ENCODE measurements around the gene MRFAP1. TPM values are rescaled to one million over a fixed set of nuclear protein-coding genes. Genes with fewer than 3 reads are reported as not detected.

The MRFAP1 gene
- total and polyA plus RNA-seq, 7 donors: 196 to 261 (median 226) TPM

DNA sequence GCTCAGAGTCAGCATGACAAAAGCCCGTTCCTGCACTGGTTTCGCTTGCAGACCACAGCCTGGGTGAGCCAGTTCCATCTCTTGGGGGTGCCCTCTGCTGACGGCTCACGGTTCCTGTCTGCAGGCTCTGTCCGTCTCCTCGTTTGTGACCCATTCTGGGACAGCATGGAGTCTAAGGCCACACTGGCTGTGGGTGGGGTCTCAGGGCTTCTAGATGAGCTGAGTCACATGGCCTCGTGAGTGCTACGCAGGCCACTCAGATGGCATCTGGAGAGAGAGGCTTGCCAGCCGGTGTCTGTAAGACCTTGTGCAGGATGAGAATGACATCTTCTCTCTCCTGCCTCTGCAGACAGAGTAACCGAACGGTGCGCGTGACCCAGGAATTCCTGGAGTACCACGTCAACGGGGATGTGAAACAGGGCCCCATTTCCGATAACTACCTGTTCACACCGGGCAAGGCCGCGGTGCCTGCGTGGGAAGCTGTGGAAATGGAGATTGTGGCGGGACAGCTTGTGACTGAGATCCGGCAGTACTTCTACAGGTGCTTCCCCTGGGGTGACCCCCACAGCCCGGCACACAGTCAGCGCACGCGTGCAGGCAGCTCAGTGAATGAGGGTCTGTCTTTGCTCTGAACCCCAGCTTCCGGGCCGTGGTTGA, 31.6 kb upstream of the MRFAP1 start:
- 90 to 94% methylated on average over 28 of the region's 28 CpGs for WGBS, 2 donors
- Histone ChIP-seq H3K4me1 (no peaks in the 10 kb centered on the region), H3K27ac (no peak overlapping the region), H3K9me3 (peaks cover 0 to 5% (median 3%) of the 10 kb centered on the region in 4 donors), H3K4me3 (no peak overlapping the region), H3K27me3 (no peaks in the 10 kb centered on the region), H3K36me3 (peaks cover 13 to 85% (median 33%) of the 10 kb centered on the region in 4 donors)
- intact Hi-C loops (cut with DNase I): no loop called here
- TF ChIP-seq, protein P1, sequence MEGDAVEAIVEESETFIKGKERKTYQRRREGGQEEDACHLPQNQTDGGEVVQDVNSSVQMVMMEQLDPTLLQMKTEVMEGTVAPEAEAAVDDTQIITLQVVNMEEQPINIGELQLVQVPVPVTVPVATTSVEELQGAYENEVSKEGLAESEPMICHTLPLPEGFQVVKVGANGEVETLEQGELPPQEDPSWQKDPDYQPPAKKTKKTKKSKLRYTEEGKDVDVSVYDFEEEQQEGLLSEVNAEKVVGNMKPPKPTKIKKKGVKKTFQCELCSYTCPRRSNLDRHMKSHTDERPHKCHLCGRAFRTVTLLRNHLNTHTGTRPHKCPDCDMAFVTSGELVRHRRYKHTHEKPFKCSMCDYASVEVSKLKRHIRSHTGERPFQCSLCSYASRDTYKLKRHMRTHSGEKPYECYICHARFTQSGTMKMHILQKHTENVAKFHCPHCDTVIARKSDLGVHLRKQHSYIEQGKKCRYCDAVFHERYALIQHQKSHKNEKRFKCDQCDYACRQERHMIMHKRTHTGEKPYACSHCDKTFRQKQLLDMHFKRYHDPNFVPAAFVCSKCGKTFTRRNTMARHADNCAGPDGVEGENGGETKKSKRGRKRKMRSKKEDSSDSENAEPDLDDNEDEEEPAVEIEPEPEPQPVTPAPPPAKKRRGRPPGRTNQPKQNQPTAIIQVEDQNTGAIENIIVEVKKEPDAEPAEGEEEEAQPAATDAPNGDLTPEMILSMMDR (IDR thresholded peaks at IDR 0.05): no peak
- TF ChIP-seq POLR2AphosphoS5 (IDR thresholded peaks at IDR 0.05): no peak
- no peak for TF ChIP-seq POLR2A (IDR thresholded peaks at IDR 0.05)
- no peak for TF ChIP-seq EP300 (IDR thresholded peaks at IDR 0.05)
- DNase-seq: no peak

DNA sequence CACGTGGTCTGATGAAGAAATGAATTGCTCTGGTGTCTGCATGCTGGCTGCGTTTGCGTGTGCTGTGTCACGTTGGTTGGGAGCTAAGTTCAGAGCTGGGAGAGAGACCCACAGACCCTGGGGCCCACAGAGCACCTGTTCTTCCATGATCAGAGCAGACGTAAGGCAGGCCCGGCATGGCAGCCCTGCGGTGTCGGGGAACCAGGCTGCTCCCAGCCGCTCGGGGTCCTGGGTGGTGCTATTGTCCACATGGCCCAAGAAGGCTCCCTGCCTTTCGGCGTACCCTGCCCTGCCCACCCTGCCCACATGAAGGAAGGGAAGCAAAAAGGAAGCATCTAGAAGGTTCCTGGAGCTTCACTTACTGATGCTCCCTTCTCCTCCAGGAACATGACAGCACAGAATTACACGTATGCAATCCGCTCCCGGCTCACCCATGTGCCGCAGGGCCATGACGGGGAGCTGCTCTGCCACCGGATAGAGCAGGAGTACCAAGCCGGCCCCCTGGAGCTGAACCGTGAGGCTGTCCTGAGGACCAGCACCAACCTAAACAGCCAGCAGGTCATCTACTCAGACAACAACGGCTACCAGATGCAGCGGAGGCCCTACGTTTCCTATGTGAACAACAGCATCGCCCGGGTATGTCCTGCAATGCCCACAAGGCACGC, 30.9 kb upstream of the MRFAP1 start:
- H3K4me3 ChIP-seq: no peak overlapping the region
- no peak for DNase-seq
- intact Hi-C loops (cut with DNase I): no loop called here
- H3K27ac ChIP-seq: no peak overlapping the region
- peaks cover 0 to 5% (median 3%) of the 10 kb centered on the region in 4 donors for H3K9me3 ChIP-seq
- no peak for TF ChIP-seq POLR2AphosphoS5 (IDR thresholded peaks at IDR 0.05)
- TF ChIP-seq, protein P1 (IDR thresholded peaks at IDR 0.05): no peak
- no peak for TF ChIP-seq POLR2A (IDR thresholded peaks at IDR 0.05)
- H3K27me3 ChIP-seq: no peaks in the 10 kb centered on the region
- no peaks in the 10 kb centered on the region for H3K4me1 ChIP-seq
- H3K36me3 ChIP-seq: peaks cover 13 to 92% (median 31%) of the 10 kb centered on the region in 4 donors
- 95 to 97% methylated on average over 26 of the region's 26 CpGs for WGBS, 2 donors

DNA sequence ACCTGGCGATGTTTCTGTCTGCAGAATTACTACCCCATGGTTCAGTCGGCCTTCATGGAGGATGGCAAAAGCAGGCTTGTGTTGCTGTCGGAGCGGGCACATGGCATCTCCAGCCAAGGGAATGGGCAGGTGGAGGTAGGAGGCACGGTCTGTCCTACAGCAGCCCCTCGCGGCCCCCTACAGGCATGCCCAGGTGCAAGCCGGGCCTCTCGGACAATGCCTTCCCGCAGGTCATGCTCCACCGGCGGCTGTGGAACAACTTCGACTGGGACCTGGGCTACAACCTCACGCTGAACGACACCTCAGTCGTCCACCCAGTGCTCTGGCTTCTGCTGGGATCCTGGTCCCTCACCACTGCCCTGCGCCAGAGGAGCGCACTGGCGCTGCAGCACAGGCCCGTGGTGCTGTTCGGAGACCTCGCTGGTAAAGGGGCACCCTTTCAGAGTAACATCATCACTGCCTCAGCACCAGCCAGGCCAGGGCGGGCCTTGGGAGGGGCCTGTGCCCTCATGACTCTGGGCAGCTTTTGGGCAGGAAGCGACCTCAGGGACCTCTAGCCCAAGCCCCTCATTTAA, 29.5 kb upstream of the MRFAP1 start:
- H3K4me1 ChIP-seq: no peaks in the 10 kb centered on the region
- H3K27ac ChIP-seq: no peak overlapping the region
- no peak for DNase-seq
- H3K9me3 ChIP-seq: no peaks in the 10 kb centered on the region
- no peak for TF ChIP-seq POLR2AphosphoS5 (IDR thresholded peaks at IDR 0.05)
- TF ChIP-seq, protein P1 (IDR thresholded peaks at IDR 0.05): no peak
- peaks cover 4 to 92% (median 26%) of the 10 kb centered on the region in 4 donors for H3K36me3 ChIP-seq
- no peaks in the 10 kb centered on the region for H3K27me3 ChIP-seq
- no peak overlapping the region for H3K4me3 ChIP-seq
- WGBS, 2 donors: 96 to 97% methylated on average over 24 of the region's 24 CpGs
- intact Hi-C loops (cut with DNase I): no loop called here

DNA sequence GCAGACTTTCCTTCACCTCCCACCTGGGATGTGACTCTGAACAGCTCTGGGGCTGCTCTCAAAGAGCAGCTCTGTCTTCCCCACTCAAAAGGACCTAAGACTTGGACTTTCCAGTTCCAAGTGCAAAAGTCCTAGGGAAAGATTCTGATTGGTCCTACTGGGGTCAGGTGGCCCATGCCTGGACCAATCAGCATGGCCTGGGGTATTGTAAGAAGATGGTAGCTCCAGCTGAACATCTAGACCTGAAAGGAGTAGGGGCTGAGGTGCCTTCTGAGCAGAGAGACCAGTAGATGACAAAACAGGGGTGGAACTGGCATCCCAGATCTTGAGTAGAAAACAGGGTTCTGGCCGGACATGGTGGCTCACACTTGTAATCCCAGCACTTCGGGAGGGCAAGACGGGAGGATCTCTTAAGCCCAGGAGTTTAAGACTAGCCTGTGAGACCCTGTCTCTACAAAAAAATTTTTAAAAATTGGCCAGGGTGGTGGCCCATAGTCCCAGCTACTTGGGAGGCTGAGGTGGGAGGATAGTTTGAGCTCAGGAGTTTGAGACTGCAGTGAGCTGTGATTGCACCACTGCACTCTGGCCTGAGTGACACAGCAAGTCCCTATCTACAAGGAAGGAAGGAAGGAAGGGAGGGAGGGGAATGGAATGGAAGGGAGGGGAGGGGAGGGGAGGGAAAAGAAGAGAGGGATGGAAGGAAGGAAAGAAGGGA, 27.4 kb upstream of the MRFAP1 start:
- no peak overlapping the region for H3K4me3 ChIP-seq
- H3K4me1 ChIP-seq: no peaks in the 10 kb centered on the region
- TF ChIP-seq POLR2A (IDR thresholded peaks at IDR 0.05) (no peak), EP300 (IDR thresholded peaks at IDR 0.05) (no peak), POLR2AphosphoS5 (IDR thresholded peaks at IDR 0.05) (no peak)
- TF ChIP-seq, protein P1 (IDR thresholded peaks at IDR 0.05): no peak
- DNase-seq: no peak
- no peaks in the 10 kb centered on the region for H3K9me3 ChIP-seq
- WGBS, 2 donors: 96 to 97% methylated on average over 3 of the region's 3 CpGs
- no peak overlapping the region for H3K27ac ChIP-seq
- intact Hi-C loops (cut with DNase I): no loop called here
- peaks cover 4 to 87% (median 36%) of the 10 kb centered on the region in 4 donors for H3K36me3 ChIP-seq
- H3K27me3 ChIP-seq: no peaks in the 10 kb centered on the region

All from sigmoid colon (tissue), 7 donors.